Measurements from ENCODE around the gene PAPSS1.

DNA sequence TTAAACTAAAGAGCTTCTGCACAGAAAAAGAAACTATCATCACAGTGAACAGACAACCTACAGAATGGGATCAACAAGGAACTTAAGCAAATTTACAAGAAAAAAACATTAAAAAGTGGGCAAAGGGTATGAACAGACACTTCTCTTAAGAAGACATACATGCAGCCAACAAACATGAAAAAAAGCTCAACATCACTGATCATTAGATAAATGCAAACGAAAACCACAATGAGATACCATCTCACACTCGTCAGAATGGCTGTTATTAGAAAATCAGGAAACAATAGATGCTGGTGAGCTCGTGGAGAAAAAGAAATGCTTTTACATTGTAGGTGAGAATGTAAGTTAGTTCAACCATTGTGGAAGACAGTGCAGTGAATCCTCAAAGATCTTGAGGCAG, 27.8 kb downstream of the PAPSS1 start:
- TF ChIP-seq CTCF (IDR thresholded peaks at IDR 0.05) (no peak), POLR2A (IDR thresholded peaks at IDR 0.05) (no peak)
